ENCODE measurements around the gene SMNDC1.
"Not testable (repeated sequence)": the region's sequence is repeated elsewhere in the genome, so short reads cannot be mapped to it uniquely, and the experiment has no call there.

The SMNDC1 gene

DNA sequence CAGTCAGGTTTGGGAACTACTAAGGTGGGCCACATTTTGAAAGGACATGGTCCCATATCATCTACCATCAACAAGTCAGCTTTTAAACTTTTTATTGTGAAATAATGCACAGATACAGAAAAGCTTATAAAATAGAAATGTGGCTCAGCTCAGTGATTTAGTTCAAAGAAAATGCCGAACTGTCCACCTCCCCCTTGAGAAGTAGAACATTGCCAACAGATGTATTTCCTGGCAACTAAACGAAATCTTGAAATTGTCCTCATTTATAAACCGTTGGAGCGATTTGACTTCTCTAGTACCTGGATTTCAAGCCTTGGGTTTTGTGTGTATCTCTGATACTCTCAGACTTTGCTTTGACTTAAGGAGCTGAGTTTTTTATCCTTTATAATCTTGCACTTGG is 32.7 kb upstream of the SMNDC1 start:
- TF ChIP-seq ZNF274 (IDR thresholded peaks at IDR 0.05; ENCODE audit: low read depth, low read length): no peak
- H3K4me3 ChIP-seq (ENCODE audit: low read length): no peak overlapping the region

DNA sequence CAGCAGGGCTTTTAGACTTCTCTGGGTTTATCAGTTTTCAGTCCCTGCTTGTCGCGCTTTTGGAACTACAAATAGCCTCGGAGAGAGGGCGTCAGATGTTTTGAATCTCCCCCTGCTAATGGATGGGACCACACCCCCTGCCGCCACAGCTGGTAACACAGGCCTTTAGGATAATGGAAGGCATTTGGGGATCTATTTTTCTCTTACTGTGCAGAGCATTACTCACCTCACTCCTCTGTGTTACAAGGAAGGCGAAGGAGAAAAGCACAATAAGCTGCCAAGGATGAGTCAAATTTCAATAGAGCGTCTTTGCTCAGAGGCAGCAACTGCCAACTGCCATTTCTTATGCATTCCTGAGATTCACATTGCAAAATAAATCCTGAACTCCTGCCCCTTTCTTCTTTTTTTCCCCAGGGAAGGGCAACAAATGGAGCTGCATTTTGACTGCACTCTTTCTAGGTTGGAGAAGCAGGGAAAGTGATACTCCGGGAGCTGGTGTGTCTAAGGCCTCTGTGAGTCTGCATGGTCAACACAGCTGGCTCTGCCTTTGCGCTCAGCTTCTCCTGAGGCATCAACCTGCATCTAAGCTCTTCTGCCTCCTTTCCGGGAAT is 31.5 kb upstream of the SMNDC1 start:
- TF ChIP-seq ZNF274 (IDR thresholded peaks at IDR 0.05; ENCODE audit: low read depth, low read length): no peak
- no peak overlapping the region for H3K4me3 ChIP-seq (ENCODE audit: low read length)

DNA sequence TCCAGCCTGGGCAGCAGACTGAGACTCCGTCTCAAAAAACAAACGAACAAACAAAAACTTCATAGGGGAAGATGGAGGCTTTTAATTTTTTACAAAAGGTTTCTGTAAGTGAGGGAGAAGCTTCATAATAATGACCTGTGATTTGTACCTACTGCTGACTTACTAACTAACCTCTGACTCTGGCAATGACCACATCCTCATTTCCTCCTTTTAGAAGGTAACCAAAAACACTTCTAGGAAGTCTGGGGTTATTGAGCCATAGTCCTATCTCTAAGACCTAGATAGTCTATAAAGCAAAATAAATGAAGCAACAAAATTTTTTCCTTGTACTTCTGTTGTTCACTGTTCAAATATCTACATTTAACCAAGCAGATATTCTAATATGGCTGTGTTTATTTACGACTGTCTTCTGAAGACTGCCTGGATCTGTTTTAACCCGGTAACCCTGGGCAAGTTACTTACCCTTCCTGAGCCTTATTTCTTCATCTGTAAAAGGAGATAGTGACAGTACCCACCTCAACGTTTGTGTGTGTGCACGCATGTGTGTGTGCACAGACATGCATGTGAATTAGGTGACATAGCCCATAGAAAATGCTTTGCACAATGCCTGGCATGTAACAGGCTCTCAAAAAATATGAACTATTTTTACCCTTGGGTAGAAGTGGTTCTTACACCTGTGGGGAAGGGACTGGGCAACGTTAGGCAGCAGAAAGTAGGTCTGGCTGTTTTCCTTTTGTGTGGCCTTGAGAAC is 30.8 kb upstream of the SMNDC1 start:
- no peak overlapping the region for H3K4me3 ChIP-seq (ENCODE audit: low read length)

DNA sequence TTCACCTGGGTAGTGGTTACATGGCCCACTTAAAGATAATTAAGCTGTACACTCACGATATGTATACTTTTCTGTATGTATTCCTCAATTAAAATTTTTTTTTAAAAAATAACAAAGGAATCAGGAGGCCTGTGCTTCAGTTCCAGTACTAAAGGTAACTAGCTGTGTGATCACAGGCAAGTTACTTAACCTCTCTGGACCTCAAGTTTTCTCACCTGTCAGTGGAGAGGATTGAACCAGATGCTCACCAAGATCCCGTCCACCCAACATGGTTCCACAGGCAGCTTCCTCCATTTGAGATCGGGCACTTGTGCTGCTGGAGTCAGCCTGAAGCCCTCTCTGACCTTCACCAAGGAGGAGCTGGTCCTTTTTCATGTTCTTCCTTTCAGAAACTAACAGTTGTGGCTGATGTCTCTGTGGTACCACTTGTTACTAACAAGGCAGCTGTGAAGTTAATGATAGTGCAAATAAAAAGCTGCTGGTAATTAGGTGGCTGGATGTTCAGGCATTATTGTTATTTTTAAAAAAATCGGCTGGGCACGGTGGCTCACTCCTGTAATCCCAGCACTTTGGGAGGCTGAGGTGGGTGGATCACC is 29.4 kb upstream of the SMNDC1 start:
- TF ChIP-seq ZNF274 (IDR thresholded peaks at IDR 0.05; ENCODE audit: low read depth, low read length): no peak
- no peak overlapping the region for H3K4me3 ChIP-seq (ENCODE audit: low read length)

More for the DNA sequence above, 30.8 kb upstream of the SMNDC1 start:
- no peak for TF ChIP-seq ZNF274 (IDR thresholded peaks at IDR 0.05; ENCODE audit: low read depth, low read length)

DNA sequence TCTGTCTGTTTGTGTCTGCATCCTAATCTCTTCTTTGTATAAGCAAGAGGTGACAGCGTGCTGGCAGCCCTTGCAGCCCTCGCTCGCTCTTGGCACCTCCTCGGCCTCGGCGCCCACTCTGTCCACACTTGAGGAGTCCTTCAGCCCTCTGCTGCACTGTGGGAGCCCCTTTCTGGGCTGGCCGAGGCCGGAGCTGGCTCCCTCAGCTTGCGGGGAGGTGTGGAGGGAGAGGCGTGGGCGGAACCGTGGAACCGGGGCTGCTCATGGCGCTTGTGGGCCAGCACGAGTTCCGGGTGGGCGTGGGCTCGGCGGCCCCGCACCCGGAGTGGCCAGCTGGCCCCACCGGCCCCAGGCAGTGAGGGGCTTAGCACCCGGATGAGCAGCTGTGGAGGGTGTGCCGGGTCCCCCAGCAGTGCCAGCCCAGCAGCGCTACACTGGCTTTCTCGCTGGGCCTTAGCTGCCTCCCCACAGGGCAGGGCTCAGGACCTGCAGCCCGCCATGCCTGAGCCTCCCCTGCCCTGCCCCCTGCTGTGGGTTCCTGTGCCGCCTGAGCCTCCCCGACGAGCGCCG is 26.6 kb upstream of the SMNDC1 start:
- not testable (repeated sequence) for H3K4me3 ChIP-seq (ENCODE audit: low read length)

DNA sequence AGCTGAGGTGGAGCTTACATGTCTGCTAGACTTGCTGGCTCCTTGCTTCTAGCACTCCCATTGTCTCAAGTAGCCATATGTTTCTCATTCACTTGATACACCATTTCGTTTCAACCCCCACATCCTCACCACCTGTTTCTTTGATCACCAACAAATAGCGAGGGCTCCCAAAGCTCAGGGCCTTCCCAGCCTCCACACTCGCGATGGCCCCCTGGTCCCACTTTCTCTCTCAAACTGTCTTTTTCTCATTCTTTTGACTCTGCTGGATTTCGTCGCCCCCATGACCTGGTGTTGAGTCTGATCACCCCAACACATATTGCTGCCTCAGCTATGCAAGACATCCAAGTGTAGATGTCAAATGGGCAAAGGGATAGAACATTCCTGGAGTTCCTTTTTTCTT is 26.0 kb upstream of the SMNDC1 start:
- no peak for TF ChIP-seq ZNF274 (IDR thresholded peaks at IDR 0.05; ENCODE audit: low read depth, low read length)
- H3K4me3 ChIP-seq (ENCODE audit: low read length): no peak overlapping the region

DNA sequence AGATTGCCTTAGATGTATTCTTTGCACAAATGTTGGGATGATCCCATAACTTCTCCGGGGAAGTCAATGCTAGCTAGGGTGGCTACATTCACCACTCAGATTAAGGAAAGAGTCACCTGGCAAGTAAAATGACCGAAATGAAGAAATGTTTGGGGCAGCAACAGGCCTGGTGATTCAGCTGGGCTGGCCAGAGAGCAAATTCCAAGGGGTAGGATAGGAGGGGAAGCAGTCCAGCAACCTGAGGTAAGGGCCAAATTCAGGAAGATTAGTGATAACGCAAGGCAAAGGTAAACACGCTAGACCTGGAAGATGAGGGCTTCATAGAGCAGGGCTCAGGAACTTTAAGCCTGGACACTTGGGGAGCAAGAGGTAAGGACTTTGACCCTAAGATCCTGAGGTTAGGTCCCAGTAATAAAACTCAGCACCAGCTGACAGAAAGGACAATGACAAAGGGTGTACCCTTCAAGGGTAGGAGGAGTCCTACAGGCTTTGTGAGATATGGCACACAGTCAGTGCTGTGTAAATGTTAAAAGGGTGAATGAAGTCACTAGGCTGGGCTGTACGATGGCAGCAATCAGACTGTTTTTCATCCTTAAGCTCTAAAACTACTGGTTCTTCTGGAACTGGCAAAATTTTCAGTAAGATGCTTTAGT is 22.7 kb upstream of the SMNDC1 start:
- TF ChIP-seq ZNF274 (IDR thresholded peaks at IDR 0.05; ENCODE audit: low read depth, low read length): no peak
- H3K4me3 ChIP-seq (ENCODE audit: low read length): no peak overlapping the region

DNA sequence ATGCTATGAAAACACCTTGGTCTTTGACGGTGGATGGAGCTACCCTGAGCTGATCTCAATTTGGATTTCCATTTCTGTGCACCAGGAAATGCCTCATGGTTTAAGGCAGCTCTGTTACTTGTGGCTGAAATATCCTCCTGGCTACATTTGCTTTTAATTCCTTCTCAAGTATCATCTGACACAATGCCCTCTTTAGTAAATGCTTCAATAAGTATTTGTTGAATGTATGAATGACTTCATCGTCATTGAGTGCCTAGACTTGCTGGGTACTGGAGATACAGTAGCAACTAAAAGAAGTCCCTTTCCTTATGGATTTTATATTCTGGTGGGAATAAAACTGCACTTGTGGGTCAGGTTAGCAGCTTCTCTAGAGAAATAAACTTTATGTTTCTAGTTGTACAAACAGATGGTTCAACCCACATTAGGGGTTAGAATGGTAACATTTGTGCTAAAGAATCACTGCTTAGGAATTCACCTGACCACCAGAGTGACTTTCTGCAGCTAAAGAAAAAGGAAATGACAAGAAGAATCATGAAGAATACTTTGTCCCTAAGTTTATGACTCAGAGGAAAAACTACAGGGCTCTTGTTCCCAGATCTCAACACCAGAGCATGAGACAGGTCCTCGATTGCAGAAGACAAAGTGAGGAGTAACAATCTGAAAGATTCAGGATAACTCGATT is 21.8 kb upstream of the SMNDC1 start:
- no peak for TF ChIP-seq ZNF274 (IDR thresholded peaks at IDR 0.05; ENCODE audit: low read depth, low read length)
- H3K4me3 ChIP-seq (ENCODE audit: low read length): no peak overlapping the region

DNA sequence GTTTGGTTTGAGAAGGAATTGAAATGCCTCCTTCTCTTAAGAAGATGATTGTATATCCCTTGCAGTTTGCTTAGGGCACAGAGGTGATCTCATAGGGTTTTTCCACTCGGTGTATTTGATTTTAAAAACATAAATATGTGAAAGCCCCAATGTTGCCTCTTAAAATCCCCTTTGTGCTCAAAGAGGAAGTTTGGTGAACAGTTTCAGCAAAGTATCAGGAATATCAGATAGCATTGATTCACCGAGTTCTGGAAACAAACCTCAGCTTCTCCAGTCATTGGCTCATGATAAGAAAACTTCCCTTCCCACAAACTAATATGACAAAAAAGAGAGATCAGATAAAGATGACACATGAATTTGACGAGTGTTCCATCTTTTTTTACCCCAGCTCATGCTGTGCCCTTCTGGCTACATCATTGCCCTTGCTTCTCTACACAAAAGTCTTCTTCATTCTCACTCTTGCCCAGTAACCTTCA is 20.1 kb upstream of the SMNDC1 start:
- TF ChIP-seq ZNF274 (IDR thresholded peaks at IDR 0.05; ENCODE audit: low read depth, low read length): no peak
- no peak overlapping the region for H3K4me3 ChIP-seq (ENCODE audit: low read length)

DNA sequence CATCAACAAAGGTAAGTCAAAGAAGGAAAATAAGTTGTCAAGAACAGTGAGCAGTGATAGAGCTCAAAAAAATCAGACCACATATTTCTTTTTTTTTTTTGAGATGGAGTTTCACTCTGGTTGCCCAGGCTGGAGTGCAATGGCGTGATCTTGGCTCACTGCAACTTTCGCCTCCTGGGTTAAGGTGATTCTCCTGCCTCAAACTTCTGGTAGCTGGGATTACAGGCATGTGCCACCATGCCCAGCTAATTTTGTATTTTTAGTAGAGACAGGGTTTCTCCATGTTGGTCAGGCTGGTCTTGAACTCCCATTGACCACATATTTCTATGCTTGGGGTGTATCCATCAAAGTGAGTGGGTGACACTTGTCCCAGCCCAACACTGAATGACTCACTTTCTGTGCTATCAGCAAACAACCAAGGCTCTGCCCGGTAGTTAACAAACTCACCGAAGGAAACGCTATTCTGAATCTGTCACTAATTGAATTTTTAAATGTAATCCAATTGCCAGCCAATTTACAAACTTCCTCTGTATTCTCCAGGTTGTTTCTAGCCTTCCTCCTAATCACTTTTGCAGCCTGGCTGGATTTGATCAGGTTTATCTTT is 19.6 kb upstream of the SMNDC1 start:
- no peak overlapping the region for H3K4me3 ChIP-seq (ENCODE audit: low read length)
- no peak for TF ChIP-seq ZNF274 (IDR thresholded peaks at IDR 0.05; ENCODE audit: low read depth, low read length)

DNA sequence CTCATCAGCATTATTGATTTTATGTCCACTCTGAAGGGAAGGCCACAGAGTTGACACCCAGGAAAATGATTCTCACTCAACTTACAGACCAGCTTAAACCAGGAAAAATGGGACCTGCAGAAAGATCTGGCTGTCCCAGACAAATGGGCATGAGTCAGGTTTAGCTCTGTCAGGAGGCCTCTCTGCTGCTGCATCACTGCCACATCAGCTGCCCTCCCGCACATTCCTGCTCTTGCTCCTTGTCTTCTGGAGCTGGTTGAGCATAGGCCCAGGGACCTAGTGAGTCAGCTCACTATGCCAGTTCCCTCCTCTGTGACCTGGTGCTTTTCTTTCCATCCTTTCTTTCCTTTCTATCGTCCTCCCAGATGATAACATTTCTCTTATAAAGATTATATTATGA is 18.8 kb upstream of the SMNDC1 start:
- no peak overlapping the region for H3K4me3 ChIP-seq (ENCODE audit: low read length)
- TF ChIP-seq ZNF274 (IDR thresholded peaks at IDR 0.05; ENCODE audit: low read depth, low read length): no peak

DNA sequence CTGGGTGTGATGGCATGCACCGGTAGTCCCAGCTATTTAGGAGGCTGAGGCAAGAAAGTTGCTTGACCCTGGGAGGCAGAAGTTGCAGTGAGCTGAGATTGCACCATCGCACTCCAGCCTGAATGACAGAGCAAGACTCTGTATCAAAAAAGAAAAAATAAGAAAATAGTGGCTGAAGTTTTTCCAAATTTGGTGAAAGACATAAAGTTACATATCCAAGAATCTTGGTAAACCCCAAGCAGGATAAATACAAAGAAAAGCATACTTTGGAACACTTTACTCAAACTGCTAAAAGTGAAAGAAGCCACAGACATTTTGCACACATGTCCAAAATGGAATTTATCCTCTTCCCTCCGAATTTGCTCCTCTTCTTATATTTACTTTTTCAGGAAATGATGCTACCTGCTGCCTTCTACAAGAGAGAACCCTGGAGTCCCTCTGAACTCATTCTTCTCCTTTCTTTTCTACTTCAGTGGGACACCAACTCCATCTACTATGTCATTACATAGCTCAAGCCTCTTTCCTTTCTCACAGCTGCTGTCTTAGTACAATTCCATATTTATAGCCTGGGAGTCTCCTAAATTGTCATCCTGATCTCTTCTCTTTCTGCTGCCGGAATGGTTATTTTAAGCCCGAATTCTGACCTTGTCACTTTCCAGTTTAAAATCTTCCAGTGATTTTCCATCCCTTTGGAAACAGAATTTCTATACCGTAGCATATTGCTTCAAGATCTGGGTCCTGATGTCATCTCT is 17.3 kb upstream of the SMNDC1 start:
- no peak overlapping the region for H3K4me3 ChIP-seq (ENCODE audit: low read length)
- TF ChIP-seq ZNF274 (IDR thresholded peaks at IDR 0.05; ENCODE audit: low read depth, low read length): no peak
